Measurements from ENCODE around the gene EPG5.

DNA sequence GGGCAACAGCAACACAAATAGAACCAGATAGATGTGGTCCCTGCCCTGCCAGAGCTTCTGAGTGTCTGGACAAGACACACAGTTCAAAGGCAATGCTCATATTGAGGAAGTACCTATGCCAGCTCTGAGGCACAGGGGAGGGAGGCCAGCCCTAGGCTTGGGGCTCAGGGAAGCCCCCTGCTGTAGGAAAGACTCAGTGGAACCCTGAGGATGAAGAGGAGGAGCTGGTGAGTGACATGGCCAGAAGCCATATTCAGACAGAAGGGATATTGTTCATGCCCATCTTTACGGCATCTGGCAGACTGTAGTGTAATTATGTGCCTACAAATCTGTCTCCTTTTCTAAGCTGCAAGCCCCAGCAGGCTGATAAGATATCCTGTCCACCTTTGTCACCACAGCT, 132.8 kb downstream of the EPG5 start:
- no peak for TF ChIP-seq CTCF (IDR thresholded peaks at IDR 0.05 in 8 of 11, conservative IDR thresholded peaks at IDR 0.05 in 3 of 11)
- no peak for TF ChIP-seq POLR2AphosphoS5 (IDR thresholded peaks at IDR 0.05)
- no peak for TF ChIP-seq POLR2A (IDR thresholded peaks at IDR 0.05)

Measured in spleen (tissue), 7 donors.